ENCODE results near the gene PCDH1.

The PCDH1 gene

GRCh38 chr5:141906972-141907371, 28.8 kb upstream of the PCDH1 start:
- H3K36me3 ChIP-seq: no peaks in the 10 kb centered on the region
- no peak overlapping the region for H3K4me3 ChIP-seq
- no peaks in the 10 kb centered on the region for H3K9me3 ChIP-seq
- H3K27me3 ChIP-seq: peaks cover 0 to 2% of the 10 kb centered on the region in 2 donors
- H3K27ac ChIP-seq: no peak overlapping the region
- intact Hi-C loops (cut with DNase I; ENCODE audit: low total_unique reads): loop anchor here (10.0 kb wide), 1 partner anchor 48 kb away; the partner anchor contains the start of gene PCDH12
- H3K4me1 ChIP-seq: no peaks in the 10 kb centered on the region
- no peak for DNase-seq
- no peak for TF ChIP-seq CTCF (IDR thresholded peaks at IDR 0.05)

GRCh38 chr5:141906517-141906916, 28.3 kb upstream of the PCDH1 start:
- peaks cover 0 to 1% of the 10 kb centered on the region in 2 donors for H3K27me3 ChIP-seq
- H3K27ac ChIP-seq: no peak overlapping the region
- no peaks in the 10 kb centered on the region for H3K9me3 ChIP-seq
- no peak for TF ChIP-seq CTCF (IDR thresholded peaks at IDR 0.05)
- intact Hi-C loops (cut with DNase I; ENCODE audit: low total_unique reads): loop anchor here (10.0 kb wide), 1 partner anchor 48 kb away; the partner anchor contains the start of gene PCDH12
- no peak for DNase-seq
- no peaks in the 10 kb centered on the region for H3K4me1 ChIP-seq
- H3K36me3 ChIP-seq: no peaks in the 10 kb centered on the region
- no peak overlapping the region for H3K4me3 ChIP-seq

GRCh38 chr5:141904551-141904950, 26.3 kb upstream of the PCDH1 start:
- DNase-seq: no peak
- Histone ChIP-seq H3K9me3 (no peaks in the 10 kb centered on the region), H3K27me3 (peaks cover 0 to 5% of the 10 kb centered on the region in 2 donors), H3K4me1 (no peaks in the 10 kb centered on the region), H3K4me3 (no peak overlapping the region), H3K36me3 (no peaks in the 10 kb centered on the region), H3K27ac (no peak overlapping the region)
- intact Hi-C loops (cut with DNase I; ENCODE audit: low total_unique reads): loop anchor here (10.0 kb wide), 1 partner anchor 50 kb away; the partner anchor contains the start of gene PCDH12
- no peak for TF ChIP-seq CTCF (IDR thresholded peaks at IDR 0.05)

GRCh38 chr5:141903261-141903660, 25.1 kb upstream of the PCDH1 start:
- no peak for DNase-seq
- Histone ChIP-seq H3K4me3 (no peak overlapping the region), H3K9me3 (no peaks in the 10 kb centered on the region), H3K27ac (no peak overlapping the region), H3K4me1 (no peaks in the 10 kb centered on the region), H3K27me3 (peaks cover 0 to 5% of the 10 kb centered on the region in 2 donors), H3K36me3 (no peaks in the 10 kb centered on the region)
- intact Hi-C loops (cut with DNase I; ENCODE audit: low total_unique reads): loop anchor here (10.0 kb wide), 1 partner anchor 52 kb away; the partner anchor contains the start of gene PCDH12
- no peak for TF ChIP-seq CTCF (IDR thresholded peaks at IDR 0.05)

- DNase-seq: no peak
- Histone ChIP-seq H3K4me3 (no peak overlapping the region), H3K4me1 (no peaks in the 10 kb centered on the region), H3K36me3 (no peaks in the 10 kb centered on the region), H3K9me3 (no peaks in the 10 kb centered on the region), H3K27ac (no peak overlapping the region), H3K27me3 (peaks cover 0 to 5% of the 10 kb centered on the region in 2 donors)
- intact Hi-C loops (cut with DNase I; ENCODE audit: low total_unique reads): loop anchor here (10.0 kb wide), 1 partner anchor 53 kb away; the partner anchor contains the start of gene PCDH12
- TF ChIP-seq CTCF (IDR thresholded peaks at IDR 0.05): no peak
These were observed 24.0 kb upstream of the PCDH1 start for GRCh38 chr5:141902015-141902814.
